HG03469 (cell line): ENCODE measurements around the gene MEIS1.

Experiments used
- ATAC-seq: cut with Tn5 transposase; IDR thresholded peaks from one replicate; pipeline ENCODE4 v1.9.1; 2021; ENCODE audit warnings: mild to moderate bottlenecking, moderate library complexity, moderate number of reproducible peaks; ENCODE audit not compliant: unreplicated experiment

Gene MEIS1

GRCh38 chr2:66561645-66562303 is 126.8 kb downstream of the MEIS1 start:
- ATAC-seq = no peak

- no peak for ATAC-seq
Observed at GRCh38 chr2:66562304-66562685, 127.4 kb downstream of the MEIS1 start.

- no peak for ATAC-seq
Observed at GRCh38 chr2:66563473-66563872, 128.5 kb downstream of the MEIS1 start.

GRCh38 chr2:66565291-66565690 is 130.4 kb downstream of the MEIS1 start:
- no peak for ATAC-seq

- no peak for ATAC-seq
Observed at GRCh38 chr2:66566726-66567399, 131.9 kb downstream of the MEIS1 start.

- ATAC-seq = no peak
Observed at GRCh38 chr2:66567729-66568128, 132.8 kb downstream of the MEIS1 start.

- no peak for ATAC-seq
Observed at GRCh38 chr2:66568650-66569300, 133.8 kb downstream of the MEIS1 start.

- ATAC-seq = no peak
Observed at GRCh38 chr2:66569321-66569851, 134.5 kb downstream of the MEIS1 start.

- no peak for ATAC-seq
Observed at GRCh38 chr2:66569974-66570373, 135.0 kb downstream of the MEIS1 start.

GRCh38 chr2:66570471-66570870 is 135.5 kb downstream of the MEIS1 start:
- ATAC-seq = no peak

GRCh38 chr2:66571918-66572317 is 137.0 kb downstream of the MEIS1 start:
- no peak for ATAC-seq

GRCh38 chr2:66572391-66572790 is 137.5 kb downstream of the MEIS1 start:
- no peak for ATAC-seq

- no peak for ATAC-seq
Observed at GRCh38 chr2:66573416-66573815, 138.5 kb downstream of the MEIS1 start.

- ATAC-seq = no peak
Observed at GRCh38 chr2:66573821-66574233, 138.9 kb downstream of the MEIS1 start.

GRCh38 chr2:66574701-66575624 is 140.0 kb downstream of the MEIS1 start:
- ATAC-seq = no peak

- no peak for ATAC-seq
Observed at GRCh38 chr2:66575625-66576310, 140.8 kb downstream of the MEIS1 start.

GRCh38 chr2:66576311-66576560 is 141.3 kb downstream of the MEIS1 start:
- no peak for ATAC-seq

GRCh38 chr2:66576561-66577320 is 141.8 kb downstream of the MEIS1 start:
- no peak for ATAC-seq

GRCh38 chr2:66577321-66578053 is 142.6 kb downstream of the MEIS1 start:
- ATAC-seq = no peak
